Prostate gland (tissue), 2 donors: ENCODE measurements around the gene TCF12. TPM values are rescaled to one million over a fixed set of nuclear protein-coding genes. Genes with fewer than 3 reads are reported as not detected.

Source experiments
- DNase-seq: peaks from one replicate; pipeline ENCODE4 v3.0.0-alpha.2; 2019; ENCODE audit warnings: low spot score
- H3K27ac ChIP-seq, 2 donors: fragments of 200-600 bp; sonication (generic); 2 replicates each; pipeline ENCODE4 v1.5.1; 2017 to 2019
- H3K27me3 ChIP-seq: fragments of 200-600 bp; sonication (generic); replicated peaks from 2 replicates; pipeline ENCODE4 v1.5.1; 2019; ENCODE audit not compliant: insufficient read depth
- H3K36me3 ChIP-seq, 2 donors: fragments of 200-600 bp; sonication (generic); 1 replicate in 1 of 2; 2 replicates in 1 of 2; pipeline versions ENCODE4 v1.5.1 to v1.8.1; 2017 to 2019
- H3K4me1 ChIP-seq: fragments of 200-600 bp; sonication (generic); replicated peaks from 2 replicates; pipeline ENCODE4 v1.5.1; 2019
- H3K4me3 ChIP-seq, 2 donors: fragments of 200-600 bp; sonication (generic); 2 replicates each; pipeline ENCODE4 v1.5.1; 2017 to 2019
- H3K9me3 ChIP-seq: fragments of 200-600 bp; sonication (generic); 2 replicates; pipeline ENCODE4 v1.5.1; 2017
- POLR2A ChIP-seq: fragments of 450-650 bp; IDR thresholded peaks from one replicate; pipeline ENCODE4 v1.6.1; 2016; ENCODE audit warnings: antibody characterized with exemption, mild to moderate bottlenecking
- POLR2AphosphoS5 ChIP-seq: sonication (generic); formaldehyde crosslinking; IDR thresholded peaks from one replicate; pipeline ENCODE4 v1.6.1; 2017; ENCODE audit warnings: antibody characterized with exemption
- WGBS: methylation state at CpG from one replicate; pipeline ENCODE4 v1.1.5; 2018; 5-methylcytosine and 5-hydroxymethylcytosine counted together
- intact Hi-C: fragments of 100-400 bp; cut with DNase I; formaldehyde crosslinking; loops from one replicate; pipeline ENCODE4 v1.14.2; 2022
- total RNA-seq, 2 donors: library from RNA; depleted of rRNA; stranded (reverse); fragments of >200 nt; gene quantifications; one replicate each; pipeline ENCODE4 v1.1.0, GENCODE V29; 2016
- TF ChIP-seq, protein P1 (sequence below), 4 experiments: fragments of 200-600 bp in 2 of 4; fragments of 450-650 bp in 2 of 4; sonication (generic) in 2 of 4; IDR thresholded peaks; 1 replicate in 3 of 4; 2 replicates in 1 of 4; pipeline ENCODE4 v1.5.1; 2016 to 2019; ENCODE audit warnings: antibody characterized with exemption in 4 of 4, mild to moderate bottlenecking in 2 of 4, moderate library complexity in 2 of 4

Gene TCF12
- total RNA-seq, 2 donors from 2014 or later = 95.4 to 123 TPM

DNA sequence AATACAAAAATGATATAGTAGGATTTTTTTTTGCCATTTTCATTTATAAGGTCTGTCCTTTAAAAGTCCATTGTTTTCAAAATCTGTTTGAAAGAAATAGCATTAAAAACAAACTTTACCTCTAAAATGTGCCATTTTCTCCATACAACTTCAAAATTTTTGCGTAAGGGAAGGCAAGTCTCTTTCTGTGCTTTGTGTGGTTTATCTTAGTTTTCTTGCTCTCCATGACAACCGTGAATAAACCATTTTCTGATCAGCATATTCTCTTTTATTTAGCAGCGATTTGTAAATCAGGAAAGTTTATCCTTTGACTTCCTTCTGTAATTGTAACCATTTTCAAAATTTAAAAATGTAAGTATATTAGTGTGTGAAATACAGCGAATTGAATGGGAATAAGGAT, 310.0 kb downstream of the TCF12 start:
- intact Hi-C loops = no loop called here
- H3K4me1 ChIP-seq = no peaks in the 10 kb centered on the region
- H3K9me3 ChIP-seq = no peaks in the 10 kb centered on the region
- no peak for TF ChIP-seq POLR2AphosphoS5
- TF ChIP-seq, protein P1, sequence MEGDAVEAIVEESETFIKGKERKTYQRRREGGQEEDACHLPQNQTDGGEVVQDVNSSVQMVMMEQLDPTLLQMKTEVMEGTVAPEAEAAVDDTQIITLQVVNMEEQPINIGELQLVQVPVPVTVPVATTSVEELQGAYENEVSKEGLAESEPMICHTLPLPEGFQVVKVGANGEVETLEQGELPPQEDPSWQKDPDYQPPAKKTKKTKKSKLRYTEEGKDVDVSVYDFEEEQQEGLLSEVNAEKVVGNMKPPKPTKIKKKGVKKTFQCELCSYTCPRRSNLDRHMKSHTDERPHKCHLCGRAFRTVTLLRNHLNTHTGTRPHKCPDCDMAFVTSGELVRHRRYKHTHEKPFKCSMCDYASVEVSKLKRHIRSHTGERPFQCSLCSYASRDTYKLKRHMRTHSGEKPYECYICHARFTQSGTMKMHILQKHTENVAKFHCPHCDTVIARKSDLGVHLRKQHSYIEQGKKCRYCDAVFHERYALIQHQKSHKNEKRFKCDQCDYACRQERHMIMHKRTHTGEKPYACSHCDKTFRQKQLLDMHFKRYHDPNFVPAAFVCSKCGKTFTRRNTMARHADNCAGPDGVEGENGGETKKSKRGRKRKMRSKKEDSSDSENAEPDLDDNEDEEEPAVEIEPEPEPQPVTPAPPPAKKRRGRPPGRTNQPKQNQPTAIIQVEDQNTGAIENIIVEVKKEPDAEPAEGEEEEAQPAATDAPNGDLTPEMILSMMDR (IDR thresholded peaks at IDR 0.05) = no peak
- TF ChIP-seq POLR2A = no peak
- no peak overlapping the region for H3K4me3 ChIP-seq
- H3K27me3 ChIP-seq = no peaks in the 10 kb centered on the region
- 76% methylated on average over 4 of the region's 4 CpGs for WGBS
- no peak for DNase-seq
- no peaks in the 10 kb centered on the region for H3K36me3 ChIP-seq
- no peak overlapping the region for H3K27ac ChIP-seq

DNA sequence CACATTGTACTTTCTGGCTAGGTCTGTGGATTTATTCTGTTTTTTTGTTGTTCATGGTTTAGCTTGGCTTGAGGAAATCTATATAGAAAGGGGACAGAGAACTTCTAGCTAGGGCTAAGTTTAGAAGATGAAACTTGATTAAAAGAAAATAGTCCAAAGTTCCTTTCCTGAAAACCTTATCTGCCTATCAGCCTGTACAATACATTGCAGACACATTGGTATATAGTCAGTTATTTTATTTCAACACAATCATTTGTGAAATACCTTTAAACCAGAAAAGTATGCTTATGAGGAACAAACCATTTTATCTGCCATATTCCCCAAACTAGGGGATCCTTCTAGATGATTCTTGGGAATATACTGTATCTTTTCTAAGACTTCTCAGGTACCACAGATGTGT, 310.6 kb downstream of the TCF12 start:
- TF ChIP-seq POLR2A (no peak), POLR2AphosphoS5 (no peak)
- TF ChIP-seq, protein P1 (IDR thresholded peaks at IDR 0.05) = no peak
- H3K4me3 ChIP-seq = no peak overlapping the region
- H3K9me3 ChIP-seq = no peaks in the 10 kb centered on the region
- H3K36me3 ChIP-seq = no peaks in the 10 kb centered on the region
- H3K27ac ChIP-seq = no peak overlapping the region
- no peak for DNase-seq
- intact Hi-C loops = no loop called here
- H3K4me1 ChIP-seq = no peaks in the 10 kb centered on the region
- no peaks in the 10 kb centered on the region for H3K27me3 ChIP-seq

DNA sequence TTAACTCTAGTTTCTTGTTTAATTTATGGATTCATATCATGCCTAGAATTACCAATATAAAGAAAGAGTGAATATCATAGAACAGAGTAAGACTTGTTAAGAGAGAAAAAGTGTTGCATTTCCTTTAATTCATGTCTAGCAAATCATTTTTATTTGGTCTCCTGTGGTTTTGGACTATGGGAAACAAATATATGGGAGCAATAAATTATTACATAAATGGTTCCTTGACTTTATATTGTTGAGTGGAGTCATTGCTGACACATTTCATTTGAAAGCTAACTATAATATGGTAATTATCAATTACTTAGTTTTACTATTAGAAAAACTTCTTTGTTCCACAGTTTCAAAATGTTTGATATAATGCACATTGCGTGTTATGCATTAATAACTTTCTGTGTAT, 313.1 kb downstream of the TCF12 start:
- DNase-seq = no peak
- Histone ChIP-seq H3K36me3 (no peaks in the 10 kb centered on the region), H3K4me1 (no peaks in the 10 kb centered on the region), H3K27me3 (no peaks in the 10 kb centered on the region), H3K27ac (no peak overlapping the region), H3K9me3 (no peaks in the 10 kb centered on the region), H3K4me3 (no peak overlapping the region)
- WGBS = 98% methylated on average over 1 of the region's 1 CpG
- TF ChIP-seq POLR2AphosphoS5 (no peak), POLR2A (no peak)
- TF ChIP-seq, protein P1 (IDR thresholded peaks at IDR 0.05) = no peak
- intact Hi-C loops = no loop called here

DNA sequence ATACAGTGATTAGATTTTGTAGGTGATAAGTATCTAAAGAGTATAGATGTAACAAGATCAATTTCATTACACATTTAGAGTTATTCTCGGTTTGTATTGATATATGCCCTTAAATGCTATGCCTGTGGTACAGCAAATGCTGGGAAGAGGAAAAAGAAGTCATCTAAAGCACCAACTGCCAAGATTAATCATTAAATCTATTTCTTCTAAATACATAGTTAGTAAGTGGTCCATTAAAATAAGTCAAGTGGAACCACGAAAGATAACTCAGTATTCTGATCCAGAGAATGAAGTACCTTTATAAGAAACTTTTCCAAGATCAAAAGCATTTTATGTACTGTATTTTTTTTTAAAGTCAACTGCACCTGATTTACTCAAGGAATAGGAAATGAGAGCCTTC, 315.7 kb downstream of the TCF12 start:
- no peak for DNase-seq
- Histone ChIP-seq H3K27ac (no peak overlapping the region), H3K9me3 (no peaks in the 10 kb centered on the region), H3K27me3 (no peaks in the 10 kb centered on the region), H3K4me3 (no peak overlapping the region), H3K4me1 (no peaks in the 10 kb centered on the region), H3K36me3 (no peaks in the 10 kb centered on the region)
- intact Hi-C loops = no loop called here
- no peak for TF ChIP-seq POLR2AphosphoS5
- TF ChIP-seq, protein P1 (IDR thresholded peaks at IDR 0.05) = no peak
- TF ChIP-seq POLR2A = no peak
- 43% methylated on average over 2 of the region's 2 CpGs for WGBS

DNA sequence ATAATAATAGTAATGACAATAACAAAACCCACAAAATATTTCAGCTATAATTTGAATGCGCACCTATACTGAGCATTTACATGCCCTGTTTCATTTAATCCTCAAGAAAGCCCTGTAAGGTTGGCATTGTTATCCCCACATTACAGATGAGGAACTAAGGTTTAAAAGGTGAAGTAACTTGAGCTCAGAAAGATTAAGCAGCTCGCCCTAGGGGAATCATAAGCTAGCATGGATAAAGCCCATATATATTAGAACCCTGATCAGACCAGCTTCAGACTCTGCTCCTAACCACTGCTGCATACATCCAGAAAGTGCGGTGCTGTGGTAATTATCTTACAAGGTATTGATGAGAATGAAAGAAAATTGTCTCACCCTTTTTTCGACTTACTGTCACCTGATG, 316.7 kb downstream of the TCF12 start:
- intact Hi-C loops = no loop called here
- no peaks in the 10 kb centered on the region for H3K4me1 ChIP-seq
- H3K36me3 ChIP-seq = no peaks in the 10 kb centered on the region
- H3K27ac ChIP-seq = no peak overlapping the region
- no peak for DNase-seq
- H3K9me3 ChIP-seq = no peaks in the 10 kb centered on the region
- WGBS = 94% methylated on average over 4 of the region's 4 CpGs
- no peaks in the 10 kb centered on the region for H3K27me3 ChIP-seq
- TF ChIP-seq, protein P1 (IDR thresholded peaks at IDR 0.05) = no peak
- TF ChIP-seq POLR2AphosphoS5 = no peak
- no peak for TF ChIP-seq POLR2A
- no peak overlapping the region for H3K4me3 ChIP-seq
